HepG2 (cell line): ENCODE data around the gene RUNDC1. TPM values are rescaled to one million over a fixed set of nuclear protein-coding genes. Genes with fewer than 3 reads are reported as not detected.

Source experiments
- GABPA ChIP-seq, 2 experiments: IDR thresholded peaks; 2 replicates each; pipeline ENCODE4 v1.6.1; 2011 to 2016; ENCODE audit warnings: low read depth in 2 of 2, low read length in 1 of 2, missing biosample characterization in 1 of 2, missing genetic modification characterization in 1 of 2
- IRF9 ChIP-seq: sonication (generic); formaldehyde crosslinking; IDR thresholded peaks from 2 replicates; pipeline ENCODE4 v1.8.0; 2022; ENCODE audit warnings: missing genetic modification reagents, mild to moderate bottlenecking, borderline replicate concordance
- MATR3 ChIP-seq: sonication (generic); formaldehyde crosslinking; IDR thresholded peaks from 2 replicates; pipeline ENCODE4 v1.4.0; 2020; ENCODE audit warnings: missing genetic modification reagents
- SETDB1 ChIP-seq: sonication (generic); formaldehyde crosslinking; IDR thresholded peaks from 2 replicates; pipeline ENCODE4 v1.5.1; 2020; ENCODE audit warnings: missing genetic modification reagents, mild to moderate bottlenecking, borderline replicate concordance
- SMC3 ChIP-seq: IDR thresholded peaks from 2 replicates; pipeline ENCODE4 v1.6.1; 2011; ENCODE audit warnings: low read length, improper control_type of control experiment
- SNAPC2 ChIP-seq: sonication (generic); formaldehyde crosslinking; IDR thresholded peaks from 2 replicates; pipeline ENCODE4 v1.8.1; 2022; ENCODE audit warnings: mild to moderate bottlenecking, missing genetic modification reagents
- SSRP1 ChIP-seq: IDR thresholded peaks from 2 replicates; pipeline ENCODE4 v1.6.1; 2016; ENCODE audit warnings: control low read depth
- STAT6 ChIP-seq: sonication (generic); formaldehyde crosslinking; IDR thresholded peaks from 2 replicates; pipeline ENCODE4 v1.4.0; 2020; ENCODE audit warnings: missing genetic modification reagents, mild to moderate bottlenecking, borderline replicate concordance
- THRA ChIP-seq: sonication (generic); formaldehyde crosslinking; IDR thresholded peaks from 2 replicates; pipeline ENCODE4 v1.4.0; 2020; ENCODE audit warnings: missing genetic modification reagents, borderline replicate concordance
- ZNF34 ChIP-seq: sonication (generic); formaldehyde crosslinking; IDR thresholded peaks from 2 replicates; pipeline ENCODE4 v1.4.0; 2020; ENCODE audit warnings: mild to moderate bottlenecking, missing genetic modification reagents, borderline replicate concordance
- ZNF343 ChIP-seq: sonication (generic); formaldehyde crosslinking; IDR thresholded peaks from 2 replicates; pipeline ENCODE4 v1.4.0; 2020; ENCODE audit warnings: mild to moderate bottlenecking, missing genetic modification reagents
- ZNF367 ChIP-seq: sonication (generic); formaldehyde crosslinking; IDR thresholded peaks from 2 replicates; pipeline ENCODE4 v1.4.0; 2020; ENCODE audit warnings: missing genetic modification reagents, borderline replicate concordance
- ZNF382 ChIP-seq: sonication (generic); formaldehyde crosslinking; IDR thresholded peaks from 2 replicates; pipeline ENCODE4 v1.5.0; 2020; ENCODE audit warnings: missing genetic modification reagents, mild to moderate bottlenecking, borderline replicate concordance
- ZNF629 ChIP-seq: sonication (generic); formaldehyde crosslinking; conservative IDR thresholded peaks from 2 replicates; pipeline ENCODE4 v1.5.0; 2020; ENCODE audit warnings: missing genetic modification reagents
- ZNF7 ChIP-seq: IDR thresholded peaks from 2 replicates; pipeline ENCODE4 v1.6.1; 2016; ENCODE audit warnings: missing biosample characterization, missing genetic modification reagents
- ZNF720 ChIP-seq: sonication (generic); formaldehyde crosslinking; IDR thresholded peaks from 2 replicates; pipeline ENCODE4 v1.4.0; 2020; ENCODE audit warnings: missing genetic modification reagents
- polyA plus RNA-seq, 8 experiments: library from polyadenylated mRNA; depleted of rRNA in 3 of 8; stranded (reverse) in 7 of 8; unstranded in 1 of 8; fragments of >200 nt; fragmentation: Illumina TruSeq in 4 of 8; extraction: Trizol in 4 of 8; gene quantifications; 2 replicates each; pipeline versions ENCODE4 v1.2.1 to v1.2.3, GENCODE V29; 2011 to 2016; ENCODE audit warnings: low read depth in 4 of 8, missing spikeins in 1 of 8, mixed read lengths in 1 of 8; ENCODE audit not compliant: insufficient read depth in 1 of 8
- total RNA-seq, 5 experiments: library from RNA; depleted of rRNA; stranded (reverse); fragments of >200 nt; fragmentation: Illumina TruSeq; extraction: Trizol; gene quantifications; 2 replicates each; pipeline ENCODE4 v1.2.3, GENCODE V29; 2016; ENCODE audit warnings: low read depth in 1 of 5
- TF ChIP-seq, protein P1 (sequence below): sonication (generic); formaldehyde crosslinking; IDR thresholded peaks from 2 replicates; pipeline ENCODE4 v1.4.0; 2020; ENCODE audit warnings: missing genetic modification reagents, borderline replicate concordance

The RUNDC1 gene
- total and polyA plus RNA-seq, 2 of the 13 experiments (the other 11 are each of a cell fraction or from before 2014, with no cell fraction given): 10.3 to 11.4 TPM

DNA sequence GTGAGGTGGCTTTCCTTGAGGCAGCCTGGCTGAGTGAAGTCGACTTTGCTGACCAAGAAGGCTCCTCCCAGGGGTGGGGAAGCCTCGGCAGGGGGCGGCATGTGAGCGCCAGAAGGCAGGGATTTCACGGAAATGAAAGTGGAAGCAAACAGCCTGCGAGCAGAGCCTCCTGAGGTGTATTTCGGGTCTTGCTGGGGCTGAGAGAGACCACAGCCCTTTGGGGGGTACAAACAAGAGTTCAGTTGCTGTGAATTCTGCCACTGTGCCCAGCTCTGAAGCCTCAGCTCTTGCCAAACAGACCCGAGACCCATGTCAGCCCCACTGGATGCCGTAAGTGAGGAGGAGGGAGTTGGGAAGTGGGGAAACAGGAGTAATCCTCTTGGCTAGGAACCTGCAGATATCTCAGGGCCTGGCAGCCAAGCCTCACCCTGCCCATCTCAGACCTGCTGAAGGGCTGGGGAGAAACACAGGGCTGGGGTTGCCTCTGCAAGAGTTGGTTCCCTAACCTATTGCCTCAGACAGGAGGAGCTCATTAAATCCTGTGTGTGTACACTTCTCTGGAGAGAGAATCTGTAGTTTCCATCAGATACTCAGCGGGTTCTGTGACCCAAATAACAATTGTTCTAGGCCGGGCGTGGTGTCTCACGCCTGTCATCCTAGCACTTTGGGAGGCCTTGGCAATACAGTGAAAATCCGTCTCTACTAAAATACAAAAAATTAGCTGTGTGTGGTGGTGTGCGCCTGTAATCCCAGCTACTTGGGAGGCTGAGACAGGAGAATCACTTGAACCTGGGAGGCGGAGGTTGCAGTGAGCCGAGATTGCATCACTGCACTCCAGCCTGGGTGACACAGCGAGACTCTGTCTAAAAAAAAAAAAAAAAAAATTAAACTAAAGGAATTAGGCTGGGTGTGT is 26.5 kb downstream of the RUNDC1 start, which contains the start of gene IFI35 (continued):
- TF ChIP-seq ZNF720 (CRISPR knock-in tag) (no peak), ZNF367 (no peak), MATR3 (CRISPR knock-in tag) (no peak), SMC3 (peak; percentile 22; the same call in 1 of the 2 replicates), ZNF629 (CRISPR knock-in tag) (no peak), ZNF382 (CRISPR knock-in tag) (no peak), STAT6 (CRISPR knock-in tag) (no peak), ZNF343 (CRISPR knock-in tag) (0 out of 2 replicates have a peak, but pooled peaks have one; percentile 33), SETDB1 (no peak), GABPA (IDR thresholded peaks at IDR 0.05; ENCODE audit: low read depth, low read length) (no peak), GABPA (CRISPR knock-in tag; IDR thresholded peaks at IDR 0.05; ENCODE audit: low read depth) (no peak), ZNF34 (CRISPR knock-in tag) (no peak), SSRP1 (CRISPR knock-in tag) (no peak), IRF9 (no peak; the same call in none of the 2 replicates), THRA (CRISPR knock-in tag) (no peak; the same call in 1 of the 2 replicates), ZNF7 (CRISPR knock-in tag) (no peak), SNAPC2 (no peak)
- TF ChIP-seq, protein P1, sequence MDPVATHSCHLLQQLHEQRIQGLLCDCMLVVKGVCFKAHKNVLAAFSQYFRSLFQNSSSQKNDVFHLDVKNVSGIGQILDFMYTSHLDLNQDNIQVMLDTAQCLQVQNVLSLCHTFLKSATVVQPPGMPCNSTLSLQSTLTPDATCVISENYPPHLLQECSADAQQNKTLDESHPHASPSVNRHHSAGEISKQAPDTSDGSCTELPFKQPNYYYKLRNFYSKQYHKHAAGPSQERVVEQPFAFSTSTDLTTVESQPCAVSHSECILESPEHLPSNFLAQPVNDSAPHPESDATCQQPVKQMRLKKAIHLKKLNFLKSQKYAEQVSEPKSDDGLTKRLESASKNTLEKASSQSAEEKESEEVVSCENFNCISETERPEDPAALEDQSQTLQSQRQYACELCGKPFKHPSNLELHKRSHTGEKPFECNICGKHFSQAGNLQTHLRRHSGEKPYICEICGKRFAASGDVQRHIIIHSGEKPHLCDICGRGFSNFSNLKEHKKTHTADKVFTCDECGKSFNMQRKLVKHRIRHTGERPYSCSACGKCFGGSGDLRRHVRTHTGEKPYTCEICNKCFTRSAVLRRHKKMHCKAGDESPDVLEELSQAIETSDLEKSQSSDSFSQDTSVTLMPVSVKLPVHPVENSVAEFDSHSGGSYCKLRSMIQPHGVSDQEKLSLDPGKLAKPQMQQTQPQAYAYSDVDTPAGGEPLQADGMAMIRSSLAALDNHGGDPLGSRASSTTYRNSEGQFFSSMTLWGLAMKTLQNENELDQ (CRISPR knock-in tag): no peak
